Keratinocyte (primary cell): ENCODE measurements around the gene TMEM109. TPM values are rescaled to one million over a fixed set of nuclear protein-coding genes. Genes with fewer than 3 reads are reported as not detected.

Source experiments
- DNase-seq: peaks from one replicate; pipeline ENCODE4 v3.0.0-alpha.2; 2011; ENCODE audit warnings: low read depth, missing footprints, low spot score
- FAIRE-seq: peaks from 2 replicates; lab custom pipeline; 2011; peaks lifted over from hg19 to GRCh38; lab: Jason Lieb, UNC
- H2AFZ ChIP-seq: 2 replicates; pipeline ENCODE4 v1.6.0; 2012; ENCODE audit warnings: low read length, control low read depth, inconsistent platforms; ENCODE audit not compliant: control insufficient read depth
- H3K27ac ChIP-seq: 2 replicates; pipeline ENCODE4 v1.5.1; 2011; ENCODE audit warnings: low read length; ENCODE audit not compliant: control insufficient read depth, insufficient read depth
- H3K27me3 ChIP-seq: 3 replicates; pipeline ENCODE4 v1.6.0; 2011; ENCODE audit warnings: low read length; ENCODE audit not compliant: control insufficient read depth, insufficient read depth; ENCODE audit errors: extremely low read depth
- H3K36me3 ChIP-seq, 2 experiments: 2 replicates in 1 of 2; 3 replicates in 1 of 2; pipeline ENCODE4 v1.5.1; 2011; ENCODE audit warnings: low read length in 2 of 2, mild to moderate bottlenecking in 1 of 2; ENCODE audit not compliant: control insufficient read depth in 2 of 2, insufficient read depth in 2 of 2; ENCODE audit errors: extremely low read depth in 1 of 2
- H3K4me1 ChIP-seq: 3 replicates; pipeline ENCODE4 v1.5.1; 2011; ENCODE audit warnings: low read length; ENCODE audit not compliant: control insufficient read depth, insufficient read depth; ENCODE audit errors: extremely low read depth
- H3K4me2 ChIP-seq: 3 replicates; pipeline ENCODE4 v1.6.0; 2011; ENCODE audit warnings: low read depth, low read length; ENCODE audit not compliant: control insufficient read depth, insufficient read depth; ENCODE audit errors: extremely low read depth
- H3K4me3 ChIP-seq, 3 experiments: fragments of 200-600 bp in 1 of 3; sonication (generic) in 1 of 3; 2 replicates in 2 of 3; 3 replicates in 1 of 3; pipeline ENCODE4 v1.5.1; 2011 to 2016; ENCODE audit warnings: low read length in 3 of 3, mild to moderate bottlenecking in 3 of 3, control low read depth in 2 of 3, inconsistent platforms in 1 of 3, low read depth in 1 of 3, mixed read lengths in 1 of 3, mixed run types in 1 of 3, moderate library complexity in 1 of 3; ENCODE audit not compliant: control insufficient read depth in 2 of 3, insufficient read depth in 2 of 3; ENCODE audit errors: extremely low read depth in 1 of 3
- H3K79me2 ChIP-seq: 2 replicates; pipeline ENCODE4 v1.6.0; 2012; ENCODE audit warnings: low read length; ENCODE audit not compliant: control insufficient read depth, insufficient read depth
- H3K9ac ChIP-seq: 3 replicates; pipeline ENCODE4 v1.6.0; 2011; ENCODE audit warnings: low read length; ENCODE audit not compliant: control insufficient read depth, insufficient read depth; ENCODE audit errors: extremely low read depth
- H3K9me1 ChIP-seq: 3 replicates; pipeline ENCODE4 v1.6.0; 2011; ENCODE audit warnings: low read length; ENCODE audit not compliant: control insufficient read depth, insufficient read depth; ENCODE audit errors: extremely low read depth
- H3K9me3 ChIP-seq: 2 replicates; pipeline ENCODE4 v1.5.1; 2012; ENCODE audit warnings: low read depth, low read length; ENCODE audit not compliant: control insufficient read depth
- H4K20me1 ChIP-seq: 3 replicates; pipeline ENCODE4 v1.6.0; 2011; ENCODE audit warnings: low read length; ENCODE audit not compliant: control insufficient read depth, insufficient read depth; ENCODE audit errors: extremely low read depth
- EZH2 ChIP-seq: IDR thresholded peaks from one replicate; pipeline ENCODE4 v1.6.1; 2012; ENCODE audit warnings: inconsistent platforms, mild to moderate bottlenecking, low read length, moderate library complexity
- dilution Hi-C: fragments of 300-500 bp; cut with MboI; formaldehyde crosslinking; loops from one replicate; pipeline ENCODE4 v1.7.0; 2020; ENCODE audit warnings: low sequenced_read_pairs; ENCODE audit not compliant: extremely low pct_ligation_motif_present
- polyA plus RNA-seq, 5 experiments: library from polyadenylated mRNA; depleted of rRNA in 3 of 5; stranded (reverse) in 3 of 5; stranded (forward) in 1 of 5; unstranded in 1 of 5; fragments of >200 nt; gene quantifications; 1 replicate in 1 of 5; 2 replicates in 3 of 5; 3 replicates in 1 of 5; pipeline versions ENCODE4 v1.2.1 to v1.2.3, GENCODE V29; 2011 to 2012; ENCODE audit warnings: missing spikeins in 2 of 5, low read depth in 1 of 5, low replicate concordance in 1 of 5
- TF ChIP-seq, protein P1 (sequence below), 3 experiments: IDR thresholded peaks in 1 of 3; conservative IDR thresholded peaks in 1 of 3; optimal IDR thresholded peaks in 1 of 3; 2 replicates in 2 of 3; 3 replicates in 1 of 3; pipeline versions ENCODE3 to v1.5.1; 2011; ENCODE audit warnings: low read length in 3 of 3, mild to moderate bottlenecking in 3 of 3, moderate library complexity in 2 of 3, control low read depth in 1 of 3, inconsistent platforms in 1 of 3; ENCODE audit not compliant: insufficient read depth in 2 of 3; ENCODE audit errors: extremely low read depth in 1 of 3

TMEM109 gene
- polyA plus RNA-seq, 1 donor (not counting 4 experiments of a cell fraction or from before 2014, with no cell fraction given) = 25.2 TPM

DNA sequence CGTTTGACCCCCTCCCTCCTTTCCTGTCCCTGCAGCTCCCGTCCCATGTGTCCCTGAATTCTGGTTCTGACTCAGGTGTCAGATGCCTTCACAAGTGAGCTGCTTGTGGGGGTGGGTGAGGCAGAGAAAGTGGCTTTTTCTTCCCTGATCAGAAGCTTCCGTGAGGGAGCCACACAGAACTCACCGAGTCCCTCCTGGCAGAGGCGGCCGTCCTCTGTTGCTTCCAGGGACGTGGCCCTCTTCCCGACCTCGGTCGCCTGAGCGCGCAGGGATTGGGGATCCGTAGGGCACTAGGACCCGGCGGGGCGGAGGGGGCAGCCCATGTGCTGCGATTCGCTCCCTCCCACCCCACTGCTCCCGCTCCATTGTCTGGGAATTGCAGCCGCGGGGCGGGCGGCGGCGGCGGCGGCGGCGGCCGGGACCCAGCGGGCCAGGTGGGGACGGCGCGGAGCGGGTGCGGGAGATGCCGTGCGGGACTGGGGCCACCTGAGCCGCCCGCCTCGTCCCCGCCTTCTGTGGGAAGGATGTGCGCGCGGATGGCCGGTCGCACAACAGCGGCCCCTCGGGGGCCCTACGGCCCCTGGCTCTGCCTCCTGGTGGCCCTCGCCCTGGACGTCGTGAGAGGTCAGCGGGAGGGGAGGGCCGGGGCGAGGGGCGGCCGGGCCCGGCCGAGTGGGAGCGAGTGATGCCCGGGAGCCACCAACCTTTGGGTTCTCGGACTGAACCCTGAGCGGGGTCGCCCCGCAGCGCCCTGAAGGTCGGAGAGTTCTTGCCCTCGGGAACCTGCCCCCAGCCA lies 10.3 kb downstream of the TMEM109 start, which contains the start of gene TMEM132A:
Gene TMEM132A, plus strand, starts transcription at position 351 of the 796 bp plus-strand sequence. Its CDS starts 174 bp downstream, at position 525.
- no peak for DNase-seq
- FAIRE-seq = no peak
- Histone ChIP-seq H2AFZ (peak within 1 kb of the TSS; percentile 56), H3K27me3 (no peaks in the 10 kb centered on the region), H3K79me2 (peaks cover 7% of the 10 kb centered on the region), H3K9ac (peak within 1 kb of the TSS; percentile 84), H3K4me3 (peak within 1 kb of the TSS; percentile 74 to 91 (median 90)), H3K9me3 (no peaks in the 10 kb centered on the region), H3K4me2 (peak within 1 kb of the TSS; percentile 70), H3K27ac (peak within 1 kb of the TSS; percentile 75), H3K9me1 (peaks cover 2% of the 10 kb centered on the region), H4K20me1 (peaks cover 2% of the 10 kb centered on the region), H3K4me1 (peaks cover 22% of the 10 kb centered on the region), H3K36me3 (peaks cover 18 to 32% of the 10 kb centered on the region in 2 experiments)
- dilution Hi-C loops = no loop called here
- no peak for TF ChIP-seq EZH2
- TF ChIP-seq, protein P1, sequence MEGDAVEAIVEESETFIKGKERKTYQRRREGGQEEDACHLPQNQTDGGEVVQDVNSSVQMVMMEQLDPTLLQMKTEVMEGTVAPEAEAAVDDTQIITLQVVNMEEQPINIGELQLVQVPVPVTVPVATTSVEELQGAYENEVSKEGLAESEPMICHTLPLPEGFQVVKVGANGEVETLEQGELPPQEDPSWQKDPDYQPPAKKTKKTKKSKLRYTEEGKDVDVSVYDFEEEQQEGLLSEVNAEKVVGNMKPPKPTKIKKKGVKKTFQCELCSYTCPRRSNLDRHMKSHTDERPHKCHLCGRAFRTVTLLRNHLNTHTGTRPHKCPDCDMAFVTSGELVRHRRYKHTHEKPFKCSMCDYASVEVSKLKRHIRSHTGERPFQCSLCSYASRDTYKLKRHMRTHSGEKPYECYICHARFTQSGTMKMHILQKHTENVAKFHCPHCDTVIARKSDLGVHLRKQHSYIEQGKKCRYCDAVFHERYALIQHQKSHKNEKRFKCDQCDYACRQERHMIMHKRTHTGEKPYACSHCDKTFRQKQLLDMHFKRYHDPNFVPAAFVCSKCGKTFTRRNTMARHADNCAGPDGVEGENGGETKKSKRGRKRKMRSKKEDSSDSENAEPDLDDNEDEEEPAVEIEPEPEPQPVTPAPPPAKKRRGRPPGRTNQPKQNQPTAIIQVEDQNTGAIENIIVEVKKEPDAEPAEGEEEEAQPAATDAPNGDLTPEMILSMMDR (optimal IDR thresholded peaks at IDR 0.05 in 1 of 3, IDR thresholded peaks at IDR 0.05 in 1 of 3, conservative IDR thresholded peaks at IDR 0.05 in 1 of 3; ENCODE audit: extremely low read depth in 1 of 3, insufficient read depth in 2 of 3, low read length in 3 of 3) = no peak

- Histone ChIP-seq H4K20me1 (no peaks in the 10 kb centered on the region), H3K27ac (peak overlapping the region; percentile 75), H3K4me2 (peak overlapping the region; percentile 70), H3K79me2 (peaks cover 3% of the 10 kb centered on the region), H3K4me3 (peak overlapping the region; percentile 74 to 91 (median 90)), H2AFZ (peak overlapping the region; percentile 50), H3K27me3 (no peaks in the 10 kb centered on the region), H3K9me3 (no peaks in the 10 kb centered on the region), H3K9ac (peak overlapping the region; percentile 84), H3K4me1 (peaks cover 18% of the 10 kb centered on the region), H3K9me1 (no peaks in the 10 kb centered on the region), H3K36me3 (peaks cover 11 to 35% of the 10 kb centered on the region in 2 experiments)
- dilution Hi-C loops = no loop called here
- TF ChIP-seq, protein P1 (optimal IDR thresholded peaks at IDR 0.05 in 1 of 3, IDR thresholded peaks at IDR 0.05 in 1 of 3, conservative IDR thresholded peaks at IDR 0.05 in 1 of 3; ENCODE audit: extremely low read depth in 1 of 3, insufficient read depth in 2 of 3, low read length in 3 of 3) = no peak
- TF ChIP-seq EZH2 = no peak
- FAIRE-seq (no peak), DNase-seq (no peak)
These were observed 11.2 kb downstream of the TMEM109 start for GRCh38 chr11:60924906-60925853.
